ENCODE data around the gene PKM.

- TF ChIP-seq CTCF (IDR thresholded peaks at IDR 0.05; ENCODE audit: insufficient read depth, low read length) = no peak
- TF ChIP-seq POLR2AphosphoS5 (IDR thresholded peaks at IDR 0.05; ENCODE audit: low read depth) = no peak
- TF ChIP-seq REST (IDR thresholded peaks at IDR 0.05; ENCODE audit: insufficient replicate concordance, low read depth) = no peak
These were observed 57.6 kb downstream of the PKM start for GRCh38 chr15:72173401-72173800.
